KG1 (cell line): ENCODE results near the gene CNOT10.
"Not testable (repeated sequence)": the region's sequence is repeated elsewhere in the genome, so short reads cannot be mapped to it uniquely, and the experiment has no call there.

Source experiments
- DNase-seq: peaks from one replicate; lab custom pipeline; 2025; lab: John Stamatoyannopoulos, UW

CNOT10 gene

DNA sequence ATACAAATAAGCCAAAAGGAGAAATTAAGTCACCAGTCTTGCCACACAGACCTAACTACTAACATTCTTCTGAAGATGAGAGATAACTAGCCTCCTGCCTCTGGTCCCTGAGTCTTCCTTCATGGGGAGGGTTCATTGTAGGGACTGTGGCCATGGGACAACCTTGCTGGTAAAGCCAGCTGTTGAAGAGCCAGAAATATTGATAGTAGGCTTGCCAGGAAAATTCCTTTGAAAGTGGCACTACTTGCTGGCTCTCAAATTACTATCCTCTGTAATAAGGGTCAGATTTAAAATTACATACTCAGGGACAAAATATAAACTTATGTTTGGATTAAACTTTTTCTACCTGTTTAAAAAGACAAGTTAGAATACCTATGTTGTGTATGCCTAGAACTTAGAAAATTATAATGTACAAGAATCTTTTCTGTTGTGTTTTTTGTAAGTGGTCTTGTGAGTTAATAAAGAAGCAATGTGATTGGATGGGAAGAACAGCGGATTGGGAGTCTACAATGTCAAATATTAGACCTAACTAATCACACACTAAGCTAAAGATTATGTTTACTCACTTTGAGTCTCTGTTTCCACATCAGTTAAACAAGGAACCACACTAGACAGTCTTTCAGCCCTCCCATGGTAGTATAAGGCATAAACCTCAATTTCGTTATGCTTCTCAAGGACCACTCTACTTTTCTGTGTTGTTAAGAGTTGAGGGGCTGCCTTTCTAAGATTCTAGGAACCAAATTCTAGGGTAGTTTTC is 72.8 kb downstream of the CNOT10 start:
- no peak for DNase-seq

DNA sequence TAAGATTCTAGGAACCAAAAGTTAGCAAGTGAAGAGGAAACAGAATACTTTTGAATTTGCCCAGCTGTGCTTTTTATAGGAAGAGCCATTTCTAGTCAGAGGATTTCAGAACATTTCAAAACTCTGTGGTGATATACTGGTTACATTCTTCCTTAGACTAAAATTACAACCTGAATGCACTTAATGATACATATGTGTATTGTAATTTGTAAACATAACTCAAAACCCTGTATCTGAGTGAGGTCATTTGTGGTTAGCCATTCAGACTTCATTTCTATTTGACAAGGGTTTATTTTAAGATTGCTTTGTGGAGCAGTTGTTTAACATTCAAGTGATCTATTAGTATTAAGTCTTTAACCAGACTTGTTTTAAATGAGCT is 73.4 kb downstream of the CNOT10 start:
- DNase-seq = no peak

DNA sequence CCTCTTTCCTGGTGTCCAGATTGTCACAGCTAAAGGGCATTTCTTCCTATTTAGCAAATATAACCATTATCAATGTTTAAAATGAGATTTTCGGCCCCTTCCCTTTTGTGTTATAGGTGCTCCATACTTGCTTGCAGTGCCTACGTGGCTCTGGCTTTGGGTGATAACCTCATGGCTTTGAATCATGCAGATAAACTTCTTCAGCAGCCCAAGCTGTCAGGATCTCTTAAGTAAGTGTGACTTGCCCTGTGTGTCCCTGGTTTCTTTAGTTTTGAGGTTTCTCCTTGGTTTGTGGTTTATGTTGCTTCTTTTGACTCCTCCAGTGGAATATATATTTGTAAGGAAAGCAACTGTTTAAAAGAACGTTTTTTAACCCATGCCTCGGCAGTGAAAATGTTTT is 74.4 kb downstream of the CNOT10 start:
- DNase-seq = no peak

DNA sequence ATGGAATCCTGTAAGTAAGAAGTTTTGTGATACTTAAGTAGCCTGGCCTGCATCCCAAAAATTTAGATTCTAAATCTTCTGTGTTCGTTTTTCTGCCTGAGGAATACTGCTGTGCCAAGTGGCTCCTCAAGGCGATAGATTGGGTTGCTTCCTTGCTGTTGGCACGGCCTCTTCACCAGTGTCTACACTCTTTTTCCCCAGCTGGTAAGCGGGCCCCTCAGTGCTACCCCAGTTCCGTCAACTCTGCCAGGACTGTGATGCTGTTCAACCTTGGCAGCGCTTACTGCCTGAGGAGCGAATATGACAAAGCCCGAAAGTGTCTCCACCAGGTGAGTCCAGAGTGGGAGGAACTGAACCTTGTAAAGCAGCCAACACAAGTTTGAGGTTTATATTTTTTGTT is 79.5 kb downstream of the CNOT10 start:
- DNase-seq = no peak

DNA sequence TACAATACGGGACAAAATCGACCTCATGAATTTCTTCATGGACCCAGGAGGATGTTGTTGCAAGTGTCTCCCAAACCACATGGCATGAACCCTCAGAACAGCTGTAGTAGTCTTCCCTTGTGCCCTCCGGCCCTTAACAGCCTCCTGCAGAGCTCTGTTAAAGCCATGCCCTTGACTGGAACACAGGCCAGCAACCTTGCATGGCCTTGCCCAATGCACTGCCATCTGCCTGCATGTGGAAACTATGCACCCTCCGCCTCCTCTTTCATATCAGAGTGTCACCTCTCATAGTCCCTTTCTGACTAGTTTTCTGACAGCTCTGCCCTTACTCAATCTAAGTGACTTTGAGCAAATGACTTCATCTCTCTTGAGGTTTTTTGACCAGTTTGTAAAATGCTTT is 93.4 kb downstream of the CNOT10 start:
- no peak for DNase-seq

DNA sequence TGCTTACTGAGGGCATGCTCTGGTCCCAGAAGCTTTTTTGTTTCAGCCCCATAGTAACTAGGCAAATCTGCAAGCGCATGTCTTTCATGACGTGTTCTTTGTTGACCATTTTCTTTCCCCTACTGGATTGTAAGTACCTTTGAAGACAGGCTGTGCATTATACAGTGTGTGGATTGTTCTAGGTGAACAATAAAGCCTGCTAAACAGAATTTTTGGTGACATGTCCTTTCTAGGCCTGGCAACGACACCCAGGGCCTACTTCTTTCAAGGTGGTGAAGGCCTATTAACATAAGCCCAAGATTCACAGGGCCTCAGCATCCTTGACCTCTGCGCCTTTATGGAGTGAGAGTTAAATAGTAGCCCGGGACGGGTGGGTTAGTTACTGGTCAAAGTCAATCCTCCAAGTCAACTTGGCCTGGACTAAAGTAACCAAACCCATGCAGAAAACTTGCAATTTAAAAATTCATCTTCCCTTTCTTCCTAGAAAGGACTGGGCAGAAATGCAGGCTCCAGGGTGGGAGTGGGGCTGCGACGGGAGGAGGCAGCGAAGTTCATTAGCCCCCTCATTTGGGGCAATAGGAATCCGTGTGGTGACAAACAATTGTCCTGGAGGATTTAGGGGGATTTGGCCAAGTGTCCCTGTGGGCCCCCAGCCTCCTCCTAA is 95.2 kb downstream of the CNOT10 start:
- DNase-seq = no peak

DNA sequence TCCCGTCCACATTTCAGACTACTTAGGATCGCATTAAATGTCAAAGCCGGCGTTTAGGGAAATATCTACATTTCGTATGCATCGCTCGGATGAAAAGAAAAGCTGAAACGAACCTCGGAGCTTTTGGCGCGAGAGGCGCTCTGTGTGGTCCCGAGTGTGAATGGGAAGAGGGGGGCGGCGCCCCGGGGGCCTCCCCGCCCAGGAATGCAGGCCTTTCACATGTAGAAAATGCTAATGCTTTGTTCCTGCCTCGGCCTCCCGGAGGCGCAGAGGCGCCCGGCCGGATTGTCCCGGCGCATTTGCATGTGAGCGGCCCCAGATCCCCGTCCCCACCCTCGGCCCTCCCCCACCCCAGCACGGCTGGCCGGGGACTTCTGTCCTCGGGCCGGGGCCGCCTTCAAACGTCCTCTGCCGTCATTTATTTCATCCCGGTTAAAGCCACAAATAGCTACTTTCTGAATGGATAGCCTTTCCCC is 95.8 kb downstream of the CNOT10 start:
- DNase-seq = no peak

- DNase-seq = peak; percentile 88
Observed at GRCh38 chr3:32781211-32781968, 96.4 kb downstream of the CNOT10 start.

DNA sequence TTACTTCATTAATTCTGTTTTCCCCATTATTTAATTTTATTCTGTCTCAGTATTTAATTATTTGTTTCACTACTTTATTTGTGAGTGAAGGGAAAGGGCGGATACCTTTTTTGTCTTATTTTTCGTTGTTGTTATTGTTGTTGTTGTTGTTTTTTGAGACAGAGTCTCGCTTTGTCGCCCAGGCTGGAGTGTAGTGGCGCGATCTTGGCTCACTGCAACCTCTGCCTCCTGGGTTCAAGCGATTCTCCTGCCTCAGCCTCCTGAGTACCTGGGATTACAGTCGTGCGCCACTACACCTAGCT is 96.9 kb downstream of the CNOT10 start:
- DNase-seq = not testable (repeated sequence)

GRCh38 chr3:32782407-32782806 is 97.4 kb downstream of the CNOT10 start:
- DNase-seq = no peak

- no peak for DNase-seq
Observed at GRCh38 chr3:32791833-32792232, 106.8 kb downstream of the CNOT10 start.

DNA sequence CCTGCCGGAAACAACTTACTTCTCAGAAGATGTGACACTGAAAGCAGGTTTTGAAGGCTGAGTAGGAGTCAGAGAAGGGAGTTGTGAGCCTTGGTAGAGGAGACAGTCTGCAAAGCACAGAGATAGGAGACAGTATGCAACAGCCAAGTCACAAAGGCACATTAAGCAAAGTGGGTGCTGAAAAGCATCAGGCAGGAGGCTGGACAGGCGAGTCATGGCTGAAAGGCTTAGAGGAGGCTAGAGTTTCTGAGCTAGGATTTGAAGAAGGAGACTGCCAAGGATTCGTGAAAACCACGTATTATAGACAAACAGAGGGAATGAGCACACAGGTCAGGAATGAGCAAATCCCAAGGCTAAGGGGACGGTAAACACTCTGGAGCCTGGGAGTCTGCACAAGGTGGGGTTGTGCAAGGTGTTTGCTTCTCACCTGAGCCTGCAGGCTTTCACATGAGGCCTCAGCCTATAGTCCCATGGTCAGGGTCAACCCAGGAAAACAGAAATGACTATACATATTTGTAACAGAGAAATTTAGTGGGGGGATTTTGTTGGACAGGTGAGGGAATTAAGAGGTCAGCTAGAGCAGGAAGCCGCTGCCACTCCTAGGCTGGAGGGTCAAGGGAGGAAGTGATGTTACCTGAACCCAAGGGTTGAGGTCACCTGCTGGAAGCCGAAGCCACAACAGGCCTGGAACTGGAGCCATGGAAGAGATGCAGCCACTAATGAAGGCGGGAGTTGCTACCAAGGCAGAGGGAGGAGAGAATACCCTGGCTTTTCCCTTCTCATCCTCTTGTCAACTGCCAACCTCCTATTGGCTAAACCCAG is 109.7 kb downstream of the CNOT10 start:
- DNase-seq = no peak

DNA sequence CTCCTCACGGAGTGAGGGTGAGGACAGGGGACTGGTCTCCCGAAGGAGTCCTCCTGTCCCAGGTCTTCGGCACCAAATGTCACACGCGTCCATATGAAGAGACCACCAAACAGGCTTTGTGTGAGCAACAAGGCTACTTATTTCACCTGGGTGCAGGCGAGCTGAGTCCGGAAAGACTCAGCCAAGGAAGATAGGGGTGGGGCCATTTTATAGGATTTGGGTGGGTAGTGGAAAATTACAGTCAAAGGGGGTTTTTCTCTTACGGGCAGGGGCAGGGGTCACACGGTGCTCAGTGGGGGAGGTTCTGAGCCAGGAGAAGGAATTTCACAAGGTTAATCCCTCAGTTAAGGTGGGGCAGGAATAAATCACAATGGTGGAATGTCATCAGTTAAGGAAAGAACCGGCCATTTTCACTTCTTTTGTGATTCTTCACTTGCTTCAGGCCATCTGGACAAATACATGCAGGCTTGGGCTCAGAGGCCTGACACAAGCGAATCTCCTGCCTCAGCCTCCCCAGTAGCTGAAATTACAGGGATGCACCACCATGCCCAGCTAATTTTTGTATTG is 111.5 kb downstream of the CNOT10 start:
- not testable (repeated sequence) for DNase-seq

- DNase-seq = no peak
Observed at GRCh38 chr3:32797776-32798175, 112.8 kb downstream of the CNOT10 start.

GRCh38 chr3:32801440-32801839 is 116.5 kb downstream of the CNOT10 start:
- DNase-seq = not testable (repeated sequence)

DNA sequence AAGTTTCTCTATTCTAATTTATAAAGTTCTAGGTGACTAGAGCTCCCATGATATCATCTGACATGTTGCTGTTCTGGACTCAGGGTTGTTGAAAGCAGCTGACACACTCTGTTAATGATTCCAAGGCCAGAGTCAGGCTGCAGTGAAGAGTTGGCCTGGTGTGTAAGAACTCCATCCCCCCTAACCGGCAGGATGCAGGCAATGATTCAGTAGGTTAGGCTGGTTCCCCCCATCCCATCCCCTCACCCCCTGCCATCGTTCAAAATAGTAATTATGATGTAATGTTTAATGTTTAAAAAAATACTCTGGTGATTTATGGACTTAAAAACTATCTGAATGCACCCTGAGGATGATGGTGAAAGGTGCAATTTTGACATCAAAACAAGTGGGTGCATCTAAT is 128.2 kb downstream of the CNOT10 start:
- no peak for DNase-seq

DNA sequence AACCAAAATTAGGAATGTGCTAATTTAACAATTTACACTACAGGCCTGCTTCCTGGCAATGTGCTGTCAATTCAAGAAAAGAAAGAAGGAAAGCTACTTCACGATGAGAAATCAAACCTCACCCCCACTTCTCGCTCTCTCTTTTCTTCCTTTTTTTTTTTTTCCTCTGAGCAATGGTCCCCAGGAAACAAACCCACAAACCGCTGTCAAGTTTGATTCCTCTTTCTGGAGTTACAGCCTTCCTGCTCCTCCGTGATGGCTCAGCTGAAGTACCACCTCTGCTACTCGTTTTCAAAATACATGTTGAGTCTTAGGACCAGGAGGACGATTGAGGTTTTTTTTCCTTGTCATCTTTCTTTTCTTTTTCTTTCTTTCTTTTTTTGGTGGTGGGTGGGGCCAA is 129.4 kb downstream of the CNOT10 start:
- DNase-seq = peak; percentile 88

DNA sequence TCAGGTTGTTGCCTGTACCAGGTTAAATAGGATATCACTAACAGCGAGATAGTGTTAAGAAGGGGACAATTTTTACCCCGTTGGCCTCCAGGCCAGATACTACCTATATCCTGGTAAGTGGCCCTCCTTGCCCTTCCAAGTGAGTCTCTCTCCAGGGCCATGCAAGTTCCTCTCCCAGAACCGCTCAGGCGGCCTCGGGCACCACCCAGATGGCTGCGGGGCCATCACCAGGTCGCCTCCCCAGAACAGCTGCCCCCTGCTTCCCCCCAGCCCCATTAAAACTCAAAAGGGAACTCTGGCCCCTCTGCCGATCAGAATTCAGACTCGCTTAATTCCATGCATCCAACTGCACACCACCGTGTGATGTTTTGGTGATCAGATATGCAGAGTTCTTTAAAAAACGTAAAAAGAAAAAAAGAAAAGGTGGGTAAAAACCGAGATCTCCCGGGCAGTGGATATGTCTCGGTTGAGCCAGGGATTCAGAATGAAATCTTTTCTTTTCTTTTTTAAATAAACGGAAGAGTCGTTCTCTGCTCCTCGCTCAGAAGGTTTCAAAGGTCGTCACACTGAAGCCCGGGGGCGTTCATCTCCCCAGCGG is 131.0 kb downstream of the CNOT10 start:
- peak; percentile 33 for DNase-seq

DNA sequence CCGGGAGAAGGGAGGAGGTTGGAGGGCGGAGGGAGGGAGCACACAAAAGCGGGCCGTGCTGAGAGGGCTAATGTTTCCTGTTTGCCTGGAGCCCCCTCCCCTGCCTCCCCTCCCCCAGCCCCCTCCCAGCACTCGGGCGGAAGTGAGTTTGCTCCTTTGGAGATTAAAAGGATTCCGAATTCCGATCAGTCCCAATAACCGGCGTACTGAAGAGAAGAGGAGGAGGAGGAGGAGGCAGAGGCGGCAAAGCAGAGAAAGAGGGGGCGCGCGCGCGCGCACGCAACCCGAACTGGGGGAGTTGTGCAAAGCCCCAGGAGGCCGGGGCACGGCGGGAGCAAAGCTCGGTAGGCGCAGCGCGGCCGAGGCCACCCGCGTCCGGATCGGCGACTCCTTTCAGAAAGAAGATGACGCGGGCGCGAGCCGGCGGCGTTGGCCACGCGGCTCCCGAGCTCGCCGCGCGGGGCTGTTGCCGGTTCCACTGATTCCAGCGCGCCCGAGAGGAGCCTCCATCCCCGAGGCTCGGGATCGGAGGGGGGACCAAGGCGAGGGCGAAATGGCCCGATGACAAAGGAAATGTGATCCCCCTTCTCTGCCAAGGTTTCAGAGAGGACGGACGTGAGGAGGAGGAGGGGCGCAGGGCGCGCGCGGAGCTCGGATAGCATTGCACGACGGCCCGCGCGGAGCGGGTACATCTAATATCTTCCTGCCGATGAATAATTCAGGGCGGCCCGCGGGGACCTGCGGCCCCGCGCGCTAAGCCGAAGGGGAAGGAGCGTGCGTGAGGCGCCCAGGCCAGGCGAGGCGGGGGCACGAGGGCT is 131.7 kb downstream of the CNOT10 start:
- peak; percentile 44 for DNase-seq

- no peak for DNase-seq
Observed at GRCh38 chr3:32817257-32817557, 132.2 kb downstream of the CNOT10 start.
